IMR-90 (cell line): ENCODE measurements around the gene ITGA1. TPM values are rescaled to one million over a fixed set of nuclear protein-coding genes. Genes with fewer than 3 reads are reported as not detected.

Experiments
- ATAC-seq: fragments of 200-7000 bp; cut with Tn5 transposase; 2 replicates; pipeline ENCODE4 v1.9.1; 2020; ENCODE audit warnings: low read depth, mild to moderate bottlenecking, moderate library complexity
- BruUV-seq: library from RNA; stranded (reverse); fragments of 400-500 nt; replicated peaks from 2 replicates; lab custom pipeline; 2021; lab: Mats Ljungman, UMichigan
- CTCF ChIA-PET: fragments of 300-600 bp; formaldehyde crosslinking; extraction: SDS; loops from one replicate; lab custom pipeline; 2021; ENCODE audit warnings: antibody characterized with exemption; lab: Yijun Ruan, JAX
- POLR2A ChIA-PET: fragments of 300-600 bp; sonication (Branson Sonifier 250); formaldehyde crosslinking; loops from one replicate; lab custom pipeline; 2022; ENCODE audit warnings: antibody characterized with exemption; ENCODE audit not compliant: unreplicated experiment; lab: Charles Lee
- DNase-seq: peaks from one replicate; pipeline ENCODE4 v3.0.0; 2013
- H2AFZ ChIP-seq: replicated peaks from 2 replicates; pipeline ENCODE3; 2013; ENCODE audit warnings: low read length, mild to moderate bottlenecking; ENCODE audit not compliant: poor library complexity
- H2AK5ac ChIP-seq: 2 replicates; pipeline ENCODE4 v1.6.1; 2013; ENCODE audit warnings: low read depth, low read length, inconsistent platforms
- H2AK9ac ChIP-seq: replicated peaks from 2 replicates; pipeline ENCODE3; 2013; ENCODE audit warnings: mild to moderate bottlenecking, low read depth, low read length, moderate library complexity; ENCODE audit not compliant: poor library complexity
- H2BK120ac ChIP-seq: 2 replicates; pipeline ENCODE4 v1.6.1; 2013; ENCODE audit warnings: low read depth, low read length, inconsistent platforms
- H2BK15ac ChIP-seq: 3 replicates; pipeline ENCODE4 v1.6.1; 2013; ENCODE audit warnings: low read depth, low read length, inconsistent platforms
- H2BK20ac ChIP-seq: 2 replicates; pipeline ENCODE4 v1.6.1; 2013; ENCODE audit warnings: low read depth, mild to moderate bottlenecking, inconsistent platforms, low read length, moderate library complexity
- H2BK5ac ChIP-seq: 2 replicates; pipeline ENCODE4 v1.6.1; 2013; ENCODE audit warnings: mild to moderate bottlenecking, low read depth, low read length, inconsistent platforms; ENCODE audit not compliant: poor library complexity, severe bottlenecking
- H3K14ac ChIP-seq: replicated peaks from 2 replicates; pipeline ENCODE4 v1.6.1; 2013; ENCODE audit warnings: low read depth, low read length, inconsistent platforms
- H3K18ac ChIP-seq: 2 replicates; pipeline ENCODE4 v1.6.1; 2013; ENCODE audit warnings: low read depth, low read length, control low read depth
- H3K23ac ChIP-seq: 2 replicates; pipeline ENCODE4 v1.6.1; 2013; ENCODE audit warnings: low read depth, low read length, inconsistent platforms
- H3K27ac ChIP-seq: 2 replicates; pipeline ENCODE4 v1.5.1; 2013; ENCODE audit warnings: mild to moderate bottlenecking, control low read depth, low read length; ENCODE audit not compliant: insufficient read depth
- H3K27me3 ChIP-seq: 2 replicates; pipeline ENCODE4 v1.6.1; 2013; ENCODE audit warnings: low read length; ENCODE audit not compliant: control insufficient read depth, insufficient read depth
- H3K36me3 ChIP-seq: 2 replicates; pipeline ENCODE4 v1.6.1; 2013; ENCODE audit warnings: low read length, mixed read lengths; ENCODE audit not compliant: control insufficient read depth, insufficient read depth
- H3K4ac ChIP-seq: 2 replicates; pipeline ENCODE4 v1.6.1; 2013; ENCODE audit warnings: low read depth, low read length, inconsistent platforms
- H3K4me1 ChIP-seq: 2 replicates; pipeline ENCODE4 v1.6.1; 2013; ENCODE audit warnings: low read length, mixed read lengths; ENCODE audit not compliant: control insufficient read depth, insufficient read depth
- H3K4me2 ChIP-seq: 2 replicates; pipeline ENCODE4 v1.6.1; 2013; ENCODE audit warnings: low read depth, mild to moderate bottlenecking, control low read depth, low read length, moderate library complexity
- H3K4me3 ChIP-seq: 2 replicates; pipeline ENCODE4 v1.5.1; 2013; ENCODE audit warnings: low read depth, mild to moderate bottlenecking, control low read depth, low read length, moderate library complexity; ENCODE audit not compliant: insufficient read depth
- H3K56ac ChIP-seq: 2 replicates; pipeline ENCODE4 v1.6.1; 2013; ENCODE audit warnings: low read length, inconsistent platforms; ENCODE audit not compliant: insufficient read depth; ENCODE audit errors: extremely low read depth
- H3K79me1 ChIP-seq, 2 experiments: 2 replicates each; pipeline ENCODE4 v1.6.1; 2013; ENCODE audit warnings: low read length in 2 of 2, inconsistent platforms in 1 of 2, low read depth in 1 of 2
- H3K9ac ChIP-seq: 2 replicates; pipeline ENCODE4 v1.6.1; 2013; ENCODE audit warnings: low read depth, low read length, control low read depth
- H3K9me1 ChIP-seq: 2 replicates; pipeline ENCODE4 v1.6.1; 2013; ENCODE audit warnings: low read length, inconsistent platforms; ENCODE audit not compliant: insufficient read depth
- H3K9me3 ChIP-seq: 2 replicates; pipeline ENCODE4 v1.6.1; 2013; ENCODE audit warnings: low read length; ENCODE audit not compliant: control insufficient read depth, insufficient read depth
- H4K20me1 ChIP-seq: 2 replicates; pipeline ENCODE4 v1.6.1; 2013; ENCODE audit warnings: low read length, inconsistent platforms; ENCODE audit not compliant: insufficient read depth
- H4K5ac ChIP-seq: 2 replicates; pipeline ENCODE4 v1.6.1; 2013; ENCODE audit warnings: mild to moderate bottlenecking, low read depth, low read length, control low read depth
- H4K8ac ChIP-seq, 2 experiments: 2 replicates each; pipeline ENCODE4 v1.6.1; 2013; ENCODE audit warnings: low read depth in 2 of 2, low read length in 2 of 2, control low read depth in 1 of 2, inconsistent platforms in 1 of 2
- H4K91ac ChIP-seq: 2 replicates; pipeline ENCODE4 v1.6.1; 2013; ENCODE audit warnings: low read depth, low read length, inconsistent platforms; ENCODE audit not compliant: insufficient read depth
- CEBPB ChIP-seq: IDR thresholded peaks from 2 replicates; pipeline ENCODE4 v1.6.1; 2012; ENCODE audit warnings: low read depth, low read length, improper control_type of control experiment
- CTCF ChIP-seq: conservative IDR thresholded peaks from 2 replicates; pipeline ENCODE4 v1.5.1; 2012; ENCODE audit warnings: mild to moderate bottlenecking, low read depth, low read length, improper control_type of control experiment
- ELK1 ChIP-seq: fragments of 150-350 bp; IDR thresholded peaks from 2 replicates; pipeline ENCODE4 v1.6.1; 2016; ENCODE audit warnings: low read depth, mild to moderate bottlenecking, low read length, moderate library complexity, borderline replicate concordance
- MXI1 ChIP-seq: IDR thresholded peaks from 2 replicates; pipeline ENCODE4 v1.6.1; 2012; ENCODE audit warnings: low read depth, mild to moderate bottlenecking, low read length, moderate library complexity, borderline replicate concordance
- NFE2L2 ChIP-seq: fragments of 150-350 bp; IDR thresholded peaks from 2 replicates; pipeline ENCODE4 v1.6.1; 2016; ENCODE audit warnings: low read depth, mild to moderate bottlenecking, low read length
- RCOR1 ChIP-seq: IDR thresholded peaks from 2 replicates; pipeline ENCODE4 v1.6.1; 2012; ENCODE audit warnings: mild to moderate bottlenecking, low read length, improper control_type of control experiment; ENCODE audit not compliant: insufficient replicate concordance
- dilution Hi-C: fragments of 300-500 bp; cut with HindIII; formaldehyde crosslinking; loops from one replicate; pipeline ENCODE4 v1.14.3; 2018; ENCODE audit warnings: low sequenced_read_pairs; ENCODE audit not compliant: unreplicated experiment
- in situ Hi-C: fragments of 300-500 bp; cut with MboI; formaldehyde crosslinking; loops from 3 replicates; pipeline ENCODE4 v1.14.3; 2019; ENCODE audit warnings: low sequenced_read_pairs, inconsistent platforms, mixed read lengths
- intact Hi-C: fragments of 100-400 bp; cut with micrococcal nuclease; formaldehyde crosslinking; loops from 2 replicates; pipeline ENCODE4 v1.10.0; 2022
- polyA plus RNA-seq, 3 experiments: library from polyadenylated mRNA; depleted of rRNA; stranded (reverse); fragments of >200 nt; gene quantifications; 2 replicates each; pipeline ENCODE4 v1.2.3, GENCODE V29; 2012; ENCODE audit warnings: low replicate concordance in 1 of 3
- total RNA-seq: library from RNA; depleted of rRNA; stranded (reverse); fragments of >200 nt; gene quantifications from 2 replicates; pipeline ENCODE4 v1.2.3, GENCODE V29; 2012

The ITGA1 gene
- total and polyA plus RNA-seq, 2 of the 4 experiments (the other 2 are of a cell fraction), result 22.3 to 95.2 TPM

GRCh38 chr5:52842111-52842510 lies 54.4 kb downstream of the ITGA1 start:
- CTCF ChIA-PET, result interaction anchor here (0.9 to 1.0 kb wide), 2 partner anchors 37 to 74 kb away, joined by 3 read pairs; no protein-coding TSS in a partner anchor

More at GRCh38 chr5:52842111-52842510, 54.4 kb downstream of the ITGA1 start:
- peak overlapping the region; percentile 90 for H3K18ac ChIP-seq
- intact Hi-C loops, result no loop called here
- H3K4me1 ChIP-seq, result peaks cover 25% of the 10 kb centered on the region
- peak overlapping the region; percentile 94 for H2BK5ac ChIP-seq
- peak overlapping the region; percentile 63; the same call in 2 of the 3 replicates for H2BK15ac ChIP-seq
- H3K27me3 ChIP-seq, result no peaks in the 10 kb centered on the region
- H2AFZ ChIP-seq, result no peak overlapping the region
- POLR2A ChIA-PET, result interaction anchor here (1.1 kb wide), 1 partner anchor 14 kb away, joined by 5 read pairs; no protein-coding TSS in a partner anchor
- TF ChIP-seq ELK1 (no peak), CTCF (no peak), MXI1 (no peak), CEBPB (no peak), NFE2L2 (peak; percentile 44; the same call in 1 of the 2 replicates), RCOR1 (no peak)
- no peaks in the 10 kb centered on the region for H3K9me3 ChIP-seq
- peak overlapping the region; percentile 35 for H2BK20ac ChIP-seq
- H3K27ac ChIP-seq, result peak overlapping the region; percentile 61; the same call in 1 of the 2 replicates
- no peak overlapping the region for H3K4me2 ChIP-seq
- H2AK9ac ChIP-seq, result no peak overlapping the region
- dilution Hi-C loops, result no loop called here
- peak overlapping the region; percentile 76 for H3K14ac ChIP-seq
- BruUV-seq, result no TSS peak
- H3K9me1 ChIP-seq, result peaks cover 4% of the 10 kb centered on the region
- peak overlapping the region; percentile 61; the same call in 1 of the 2 replicates for H4K5ac ChIP-seq
- H3K79me1 ChIP-seq, result peaks cover 12 to 45% of the 10 kb centered on the region in 2 experiments
- peak overlapping the region; percentile 86; the same call in 1 of the 2 replicates for H3K23ac ChIP-seq
- in situ Hi-C loops, result no loop called here
- peak overlapping the region; percentile 84; the same call in 1 of the 2 replicates for H2BK120ac ChIP-seq
- no peak overlapping the region for H3K4me3 ChIP-seq
- H4K20me1 ChIP-seq, result no peaks in the 10 kb centered on the region
- no peaks in the 10 kb centered on the region for H3K36me3 ChIP-seq
- no peak for DNase-seq
- H3K9ac ChIP-seq, result no peak overlapping the region; the same call in 1 of the 2 replicates
- H4K8ac ChIP-seq, result peak overlapping the region; percentile 9 to 71; a peak in 2 of 4 replicates
- peak overlapping the region; percentile 71 for H3K4ac ChIP-seq
- ATAC-seq, result no peak
- H4K91ac ChIP-seq, result peak overlapping the region; percentile 54; the same call in 1 of the 2 replicates
- H3K56ac ChIP-seq, result peak overlapping the region; percentile 13; the same call in 1 of the 2 replicates
- H2AK5ac ChIP-seq, result peak overlapping the region; percentile 71; the same call in 1 of the 2 replicates
